Measurements from ENCODE around the gene COMT. TPM values are rescaled to one million over a fixed set of nuclear protein-coding genes. Genes with fewer than 3 reads are reported as not detected.

Gene COMT
- total RNA-seq, 3 donors from 2014 or later (not counting 1 experiment from before 2014, with no cell fraction given): 37.5 to 56.2 (median 38.2) TPM

GRCh38 chr22:20000246-20001081 is 58.9 kb downstream of the COMT start:
- Mint-ChIP-seq H3K9me3 (peaks cover 0 to 9% of the 10 kb centered on the region in 2 donors), H3K4me1 (no peaks in the 10 kb centered on the region), H3K4me3 (no peak overlapping the region), H3K36me3 (peaks cover 18% of the 10 kb centered on the region), H3K27me3 (ENCODE audit: low read depth in 2 of 2) (no peaks in the 10 kb centered on the region), H3K27ac (no peak overlapping the region)
- intact Hi-C loops (cut with micrococcal nuclease): no loop called here
- Histone ChIP-seq H3K27ac (ENCODE audit: low read length) (no peak overlapping the region), H3K4me1 (ENCODE audit: control insufficient read depth, insufficient read depth, low read length) (no peaks in the 10 kb centered on the region), H3K9me3 (ENCODE audit: control insufficient read depth, insufficient read depth, low read length) (peaks cover 2% of the 10 kb centered on the region), H3K36me3 (ENCODE audit: control insufficient read depth, insufficient read depth, low read length) (no peaks in the 10 kb centered on the region), H3K4me3 (ENCODE audit: low read length) (no peak overlapping the region), H3K27me3 (ENCODE audit: control insufficient read depth, insufficient read depth, low read length) (no peaks in the 10 kb centered on the region)
- DNase-seq (no peak), ATAC-seq (no peak)
- no peak for TF ChIP-seq CTCF (IDR thresholded peaks at IDR 0.05)
- 92% methylated on average over 9 of the region's 14 CpGs for WGBS (ENCODE audit: insufficient coverage)

GRCh38 chr22:20001082-20001638 is 59.6 kb downstream of the COMT start:
- intact Hi-C loops (cut with micrococcal nuclease): no loop called here

GRCh38 chr22:20002128-20002527 is 60.6 kb downstream of the COMT start:
- Histone ChIP-seq H3K27ac (ENCODE audit: low read length) (no peak overlapping the region), H3K9me3 (ENCODE audit: control insufficient read depth, insufficient read depth, low read length) (peaks cover 2% of the 10 kb centered on the region), H3K4me1 (ENCODE audit: control insufficient read depth, insufficient read depth, low read length) (no peaks in the 10 kb centered on the region), H3K27me3 (ENCODE audit: control insufficient read depth, insufficient read depth, low read length) (no peaks in the 10 kb centered on the region), H3K4me3 (ENCODE audit: low read length) (no peak overlapping the region), H3K36me3 (ENCODE audit: control insufficient read depth, insufficient read depth, low read length) (no peaks in the 10 kb centered on the region)
- intact Hi-C loops (cut with micrococcal nuclease): no loop called here
- ATAC-seq (no peak), DNase-seq (no peak)
- H3K4me3 Mint-ChIP-seq: no peak overlapping the region
- H3K27me3 Mint-ChIP-seq (ENCODE audit: low read depth in 2 of 2): no peaks in the 10 kb centered on the region
- WGBS (ENCODE audit: insufficient coverage): 97% methylated on average over 7 of the region's 9 CpGs
- H3K27ac Mint-ChIP-seq: no peak overlapping the region
- peaks cover 0 to 9% of the 10 kb centered on the region in 2 donors for H3K9me3 Mint-ChIP-seq
- no peaks in the 10 kb centered on the region for H3K4me1 Mint-ChIP-seq
- H3K36me3 Mint-ChIP-seq: peaks cover 18% of the 10 kb centered on the region
- TF ChIP-seq CTCF (IDR thresholded peaks at IDR 0.05): no peak

More at GRCh38 chr22:20001082-20001638, 59.6 kb downstream of the COMT start:
- Histone ChIP-seq H3K27ac (ENCODE audit: low read length) (no peak overlapping the region), H3K36me3 (ENCODE audit: control insufficient read depth, insufficient read depth, low read length) (no peaks in the 10 kb centered on the region), H3K4me1 (ENCODE audit: control insufficient read depth, insufficient read depth, low read length) (no peaks in the 10 kb centered on the region), H3K27me3 (ENCODE audit: control insufficient read depth, insufficient read depth, low read length) (no peaks in the 10 kb centered on the region), H3K9me3 (ENCODE audit: control insufficient read depth, insufficient read depth, low read length) (peaks cover 2% of the 10 kb centered on the region), H3K4me3 (ENCODE audit: low read length) (no peak overlapping the region)
- H3K27me3 Mint-ChIP-seq (ENCODE audit: low read depth in 2 of 2): no peaks in the 10 kb centered on the region
- H3K4me3 Mint-ChIP-seq: no peak overlapping the region
- DNase-seq (no peak), ATAC-seq (no peak)
- H3K27ac Mint-ChIP-seq: no peak overlapping the region
- TF ChIP-seq CTCF (IDR thresholded peaks at IDR 0.05): no peak
- H3K4me1 Mint-ChIP-seq: no peaks in the 10 kb centered on the region
- H3K36me3 Mint-ChIP-seq: peaks cover 18% of the 10 kb centered on the region
- 50% methylated on average over 9 of the region's 11 CpGs for WGBS (ENCODE audit: insufficient coverage)
- H3K9me3 Mint-ChIP-seq: peaks cover 0 to 9% of the 10 kb centered on the region in 2 donors
